GM19238 (cell line): ENCODE measurements around the gene LIN37.
A peak's percentile ranks its signal among the peaks of the same experiment; 100 is the strongest.
"Not testable (repeated sequence)": the region's sequence is repeated elsewhere in the genome, so short reads cannot be mapped to it uniquely, and the experiment has no call there.

Experiments used
- DNase-seq: peaks from one replicate; pipeline ENCODE4 v3.0.0; 2011; ENCODE audit warnings: low spot score; ENCODE audit not compliant: insufficient read length

The LIN37 gene

GRCh38 chr19:35719402-35720162 lies 28.8 kb upstream of the LIN37 start:
- DNase-seq, result no peak

DNA sequence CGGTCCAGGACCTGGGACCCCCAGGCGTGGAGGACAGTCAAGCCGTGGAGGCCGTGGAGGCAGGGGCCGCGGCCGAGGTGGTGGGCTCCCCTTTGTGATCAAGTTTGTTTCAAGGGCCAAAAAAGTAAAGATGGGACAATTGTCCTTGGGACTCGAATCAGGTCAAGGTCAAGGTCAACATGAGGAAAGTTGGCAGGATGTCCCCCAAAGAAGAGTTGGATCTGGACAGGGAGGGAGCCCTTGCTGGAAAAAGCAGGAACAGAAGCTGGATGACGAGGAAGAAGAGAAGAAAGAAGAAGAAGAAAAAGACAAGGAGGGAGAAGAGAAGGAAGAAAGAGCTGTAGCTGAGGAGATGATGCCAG lies 28.2 kb upstream of the LIN37 start:
- no peak for DNase-seq

DNA sequence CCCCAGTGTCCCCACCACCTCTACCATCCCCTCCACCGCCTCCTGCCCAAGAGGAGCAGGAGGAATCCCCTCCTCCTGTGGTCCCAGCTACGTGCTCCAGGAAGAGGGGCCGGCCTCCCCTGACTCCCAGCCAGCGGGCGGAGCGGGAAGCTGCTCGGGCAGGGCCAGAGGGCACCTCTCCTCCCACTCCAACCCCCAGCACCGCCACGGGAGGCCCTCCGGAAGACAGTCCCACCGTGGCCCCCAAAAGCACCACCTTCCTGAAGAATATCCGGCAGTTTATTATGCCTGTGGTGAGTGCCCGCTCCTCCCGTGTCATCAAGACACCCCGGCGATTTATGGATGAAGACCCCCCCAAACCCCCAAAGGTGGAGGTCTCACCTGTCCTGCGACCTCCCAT lies 27.7 kb upstream of the LIN37 start:
- DNase-seq, result no peak

- DNase-seq, result no peak
Measured at GRCh38 chr19:35721374-35721773, 27.0 kb upstream of the LIN37 start.

GRCh38 chr19:35722461-35722860 lies 25.9 kb upstream of the LIN37 start:
- DNase-seq, result no peak

DNA sequence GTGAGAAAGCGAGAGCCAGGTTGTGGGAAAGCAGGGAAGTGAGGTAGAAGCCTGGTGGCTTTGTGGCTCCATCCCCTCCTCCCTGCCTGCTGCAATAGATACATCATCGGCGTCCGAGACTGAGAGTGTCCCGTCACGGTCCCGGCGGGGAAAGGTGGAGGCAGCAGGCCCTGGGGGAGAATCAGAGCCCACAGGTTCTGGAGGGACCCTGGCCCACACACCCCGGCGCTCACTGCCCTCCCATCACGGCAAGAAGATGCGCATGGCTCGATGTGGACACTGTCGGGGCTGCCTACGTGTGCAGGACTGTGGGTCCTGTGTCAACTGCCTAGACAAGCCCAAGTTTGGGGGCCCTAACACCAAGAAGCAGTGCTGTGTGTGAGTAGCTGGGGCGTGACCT lies 25.5 kb upstream of the LIN37 start:
- DNase-seq, result no peak

DNA sequence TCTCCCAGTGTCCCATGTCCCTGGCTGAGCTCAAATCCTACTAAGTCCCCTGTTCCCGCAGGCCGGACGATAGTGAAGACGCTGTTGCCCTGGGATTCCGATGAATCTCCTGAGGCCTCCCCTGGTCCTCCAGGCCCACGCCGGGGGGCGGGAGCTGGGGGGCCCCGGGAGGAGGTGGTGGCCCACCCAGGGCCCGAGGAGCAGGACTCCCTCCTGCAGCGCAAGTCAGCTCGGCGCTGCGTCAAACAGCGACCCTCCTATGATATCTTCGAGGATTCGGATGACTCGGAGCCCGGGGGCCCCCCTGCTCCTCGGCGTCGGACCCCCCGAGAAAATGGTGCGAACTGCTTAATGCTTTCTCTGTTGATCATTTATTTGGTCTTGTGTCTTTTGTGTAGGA lies 24.7 kb upstream of the LIN37 start:
- DNase-seq, result no peak

DNA sequence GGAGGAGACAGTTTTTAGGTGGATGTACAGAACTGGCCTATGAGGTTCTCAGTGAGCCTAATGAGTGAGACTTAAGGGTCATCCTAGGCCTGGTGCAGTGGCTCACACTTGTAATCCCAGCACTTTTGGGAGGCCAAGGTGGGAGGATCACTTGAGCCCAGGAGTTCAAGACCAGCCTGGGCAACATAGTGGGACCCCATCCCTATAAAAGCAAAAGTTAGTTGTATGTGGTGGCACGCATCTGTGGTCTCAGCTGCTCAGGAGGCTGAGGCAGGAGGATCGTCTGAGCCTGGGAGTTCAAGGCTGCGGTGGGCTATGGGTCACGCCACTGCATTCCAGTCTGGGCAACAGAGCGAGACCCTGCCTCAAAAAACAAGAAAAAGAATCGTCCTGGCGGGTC lies 24.2 kb upstream of the LIN37 start:
- DNase-seq, result not testable (repeated sequence)

- DNase-seq, result no peak
Measured at GRCh38 chr19:35724560-35724959, 23.8 kb upstream of the LIN37 start.

DNA sequence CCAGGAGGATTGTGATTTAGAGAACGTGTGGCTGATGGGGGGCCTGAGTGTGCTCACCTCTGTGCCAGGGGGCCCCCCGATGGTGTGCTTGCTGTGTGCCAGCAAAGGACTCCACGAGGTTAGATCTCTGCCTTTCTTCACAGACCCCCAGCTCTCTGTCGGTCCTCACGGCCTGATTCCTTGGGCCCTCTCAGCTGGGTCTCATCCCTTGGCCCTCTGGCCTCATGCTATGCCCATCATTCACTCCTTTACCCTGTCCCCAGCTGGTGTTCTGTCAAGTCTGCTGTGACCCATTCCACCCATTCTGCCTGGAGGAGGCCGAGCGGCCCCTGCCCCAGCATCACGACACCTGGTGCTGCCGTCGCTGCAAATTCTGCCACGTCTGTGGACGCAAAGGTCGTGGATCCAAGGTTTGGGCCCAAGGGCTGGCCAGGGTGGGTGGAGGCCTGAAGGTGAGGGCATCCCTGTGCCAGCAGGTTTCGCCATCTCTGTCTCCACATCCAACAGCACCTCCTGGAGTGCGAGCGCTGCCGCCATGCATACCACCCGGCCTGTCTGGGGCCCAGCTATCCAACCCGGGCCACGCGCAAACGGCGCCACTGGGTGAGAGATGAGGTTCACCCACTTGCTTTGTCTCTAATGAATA lies 23.0 kb upstream of the LIN37 start:
- DNase-seq, result no peak

DNA sequence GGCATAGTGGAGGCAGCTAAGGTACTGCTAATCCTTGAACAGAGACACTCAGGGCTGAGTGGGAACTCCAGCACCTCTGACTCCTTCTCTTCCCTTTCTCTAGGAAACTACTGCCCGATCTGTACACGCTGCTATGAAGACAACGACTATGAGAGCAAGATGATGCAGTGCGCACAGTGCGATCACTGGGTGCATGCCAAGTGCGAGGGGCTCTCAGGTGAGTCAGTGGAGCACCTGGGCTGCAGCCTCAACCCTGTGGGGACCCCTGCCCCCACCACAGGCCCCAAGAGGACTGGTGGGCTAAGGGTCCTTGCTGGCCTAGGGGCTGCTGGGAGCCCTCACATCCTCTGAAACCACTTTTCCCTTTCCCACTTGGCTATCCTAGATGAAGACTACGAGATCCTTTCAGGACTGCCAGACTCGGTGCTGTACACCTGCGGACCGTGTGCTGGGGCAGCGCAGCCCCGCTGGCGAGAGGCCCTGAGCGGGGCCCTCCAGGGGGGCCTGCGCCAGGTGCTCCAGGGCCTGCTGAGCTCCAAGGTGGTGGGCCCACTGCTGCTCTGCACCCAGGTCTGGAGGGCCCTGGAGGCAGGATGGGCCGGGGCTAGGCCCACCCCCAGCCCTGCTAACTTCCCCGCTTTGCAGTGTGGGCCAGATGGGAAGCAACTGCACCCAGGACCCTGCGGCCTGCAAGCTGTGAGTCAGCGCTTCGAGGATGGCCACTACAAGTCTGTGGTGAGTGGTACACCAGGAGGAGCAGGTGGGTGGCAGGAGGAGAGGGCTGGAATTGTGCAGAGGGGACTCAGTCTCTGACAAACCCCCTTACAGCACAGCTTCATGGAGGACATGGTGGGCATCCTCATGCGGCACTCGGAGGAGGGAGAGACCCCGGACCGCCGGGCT lies 21.1 kb upstream of the LIN37 start:
- no peak for DNase-seq

GRCh38 chr19:35727956-35728706 lies 20.2 kb upstream of the LIN37 start:
- DNase-seq, result no peak

GRCh38 chr19:35729021-35729420 lies 19.4 kb upstream of the LIN37 start:
- DNase-seq, result no peak

GRCh38 chr19:35729763-35730162 lies 18.6 kb upstream of the LIN37 start:
- no peak for DNase-seq

DNA sequence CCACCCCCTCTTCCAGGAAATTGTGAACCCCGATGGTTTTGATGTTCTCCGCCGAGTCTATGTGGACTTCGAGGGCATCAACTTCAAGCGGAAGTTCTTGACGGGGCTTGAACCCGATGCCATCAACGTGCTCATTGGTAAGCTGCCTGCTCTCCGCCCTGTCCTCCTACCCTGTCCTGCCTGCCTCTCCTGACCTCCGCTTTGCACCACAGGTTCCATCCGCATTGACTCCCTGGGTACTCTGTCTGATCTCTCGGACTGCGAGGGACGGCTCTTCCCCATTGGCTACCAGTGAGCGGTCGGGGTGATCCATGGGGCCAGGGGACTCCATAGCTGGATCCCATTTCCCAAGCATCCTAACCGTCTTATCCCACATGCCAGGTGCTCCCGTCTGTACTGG lies 18.1 kb upstream of the LIN37 start:
- no peak for DNase-seq

DNA sequence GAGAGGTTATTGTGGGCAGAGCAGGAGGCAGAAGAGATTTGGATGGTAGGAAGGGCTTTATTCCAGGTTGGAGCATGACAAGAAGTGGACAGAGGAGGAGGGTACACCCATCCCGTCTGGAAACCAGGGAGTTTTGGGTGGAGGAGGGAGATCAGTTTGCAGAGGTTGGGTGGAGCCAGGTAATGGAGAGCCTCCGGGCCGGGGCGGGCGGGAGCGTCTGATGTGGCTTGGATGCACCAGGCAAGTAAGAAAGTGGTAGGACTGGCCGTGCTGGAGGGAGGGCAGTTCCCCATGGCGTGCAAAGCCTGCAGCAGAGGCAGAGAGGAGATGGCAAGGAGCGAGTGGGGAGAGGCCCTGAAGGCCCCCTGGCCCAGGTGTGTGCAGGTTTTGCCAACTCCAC lies 17.0 kb upstream of the LIN37 start:
- no peak for DNase-seq

- no peak for DNase-seq
Measured at GRCh38 chr19:35731779-35732405, 16.5 kb upstream of the LIN37 start.

DNA sequence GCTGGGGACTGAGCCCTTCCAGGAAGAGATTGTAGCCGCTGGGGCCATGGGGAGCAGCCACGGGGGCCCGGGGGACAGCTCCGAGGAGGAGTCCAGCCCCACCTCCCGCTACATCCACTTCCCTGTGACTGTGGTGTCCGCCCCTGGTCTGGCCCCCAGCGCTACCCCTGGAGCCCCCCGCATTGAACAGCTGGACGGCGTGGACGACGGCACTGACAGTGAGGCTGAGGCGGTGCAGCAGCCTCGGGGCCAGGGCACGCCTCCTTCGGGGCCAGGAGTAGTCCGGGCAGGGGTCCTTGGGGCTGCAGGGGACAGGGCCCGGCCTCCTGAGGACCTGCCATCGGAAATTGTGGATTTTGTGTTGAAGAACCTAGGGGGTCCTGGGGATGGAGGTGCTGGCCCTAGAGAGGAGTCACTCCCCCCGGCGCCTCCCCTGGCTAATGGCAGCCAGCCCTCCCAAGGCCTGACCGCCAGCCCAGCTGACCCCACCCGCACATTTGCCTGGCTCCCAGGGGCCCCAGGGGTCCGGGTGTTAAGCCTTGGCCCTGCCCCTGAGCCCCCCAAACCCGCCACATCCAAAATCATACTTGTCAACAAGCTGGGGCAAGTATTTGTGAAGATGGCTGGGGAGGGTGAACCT lies 15.7 kb upstream of the LIN37 start:
- DNase-seq, result peak; percentile 1

- peak; percentile 2 for DNase-seq
Measured at GRCh38 chr19:35733180-35734125, 14.9 kb upstream of the LIN37 start.
